Heart left ventricle (tissue), 16 donors: ENCODE measurements around the gene ANKRD18A. TPM values are rescaled to one million over a fixed set of nuclear protein-coding genes. Genes with fewer than 3 reads are reported as not detected.
A peak's percentile ranks its signal among the peaks of the same experiment; 100 is the strongest.
"Not testable (repeated sequence)": the region's sequence is repeated elsewhere in the genome, so short reads cannot be mapped to it uniquely, and the experiment has no call there.

Source experiments
- ATAC-seq, 4 donors: fragments of 200-7000 bp; cut with Tn5 transposase; one replicate each; pipeline ENCODE4 v1.9.1; 2020 to 2022; ENCODE audit warnings: moderate library complexity in 4 of 4, mild to moderate bottlenecking in 3 of 4, moderate number of reproducible peaks in 1 of 4
- DNase-seq, 5 donors: peaks; one replicate each; pipeline ENCODE4 v3.0.0-alpha.2; 2020
- H3K27ac ChIP-seq, 12 donors: fragments of 200-600 bp; sonication (generic) in 4 of 12; one replicate each; pipeline versions ENCODE4 v1.5.0 to v1.8.0; 2016 to 2022; ENCODE audit warnings: mild to moderate bottlenecking in 2 of 12
- H3K27me3 ChIP-seq, 9 donors: fragments of 200-600 bp; sonication (generic) in 2 of 9; one replicate each; pipeline versions ENCODE4 v1.5.1 to v1.8.0; 2016 to 2022; ENCODE audit warnings: mild to moderate bottlenecking in 3 of 9
- H3K36me3 ChIP-seq, 9 donors: fragments of 200-600 bp; sonication (generic) in 2 of 9; one replicate each; pipeline versions ENCODE4 v1.5.0 to v1.8.0; 2018 to 2022; ENCODE audit warnings: mild to moderate bottlenecking in 2 of 9
- H3K4me1 ChIP-seq, 12 donors: fragments of 200-600 bp; sonication (generic) in 4 of 12; one replicate each; pipeline versions ENCODE4 v1.5.0 to v1.8.0; 2016 to 2022; ENCODE audit warnings: mild to moderate bottlenecking in 3 of 12
- H3K4me3 ChIP-seq, 12 donors: fragments of 200-600 bp; sonication (generic) in 4 of 12; one replicate each; pipeline versions ENCODE4 v1.5.0 to v1.8.0; 2017 to 2022; ENCODE audit warnings: mild to moderate bottlenecking in 9 of 12, moderate library complexity in 4 of 12
- H3K9me3 ChIP-seq, 12 donors: fragments of 200-600 bp; sonication (generic) in 4 of 12; one replicate each; pipeline versions ENCODE4 v1.5.0 to v1.8.0; 2016 to 2022; ENCODE audit warnings: mild to moderate bottlenecking in 1 of 12
- POLR2A ChIP-seq, 2 donors: fragments of 450-650 bp; IDR thresholded peaks; one replicate each; pipeline ENCODE4 v1.6.1; 2017; ENCODE audit warnings: antibody characterized with exemption in 2 of 2, mild to moderate bottlenecking in 2 of 2, moderate library complexity in 2 of 2
- WGBS, 4 donors: extraction: QIAGEN DNeasy Blood & Tissue Kit in 2 of 4; methylation state at CpG; one replicate each; pipeline versions ENCODE4 v1.1.5 to v1.1.7; 2013 to 2018; 5-methylcytosine and 5-hydroxymethylcytosine counted together
- intact Hi-C, 10 donors: fragments of 100-400 bp; cut with DNase I; formaldehyde crosslinking; loops; one replicate each; pipeline versions ENCODE4 v1.11.1 to v1.14.2; 2022
- polyA plus RNA-seq, 2 donors: library from polyadenylated mRNA; stranded (reverse); fragments of 200-250 nt; gene quantifications; one replicate each; pipeline ENCODE4 v1.2.3, GENCODE V29; 2013
- total RNA-seq, 9 donors: library from RNA; depleted of rRNA in 2 of 9; stranded (reverse); fragments of >200 nt in 2 of 9; fragmentation: NEBNext Ultra II Directional in 3 of 9; extraction: Animal tissue kit (Norgen Biotek cat#: 25700) in 3 of 9; gene quantifications; one replicate each; pipeline versions ENCODE4 v1.1.0 to v1.2.4, GENCODE V29; 2016 to 2023
- TF ChIP-seq, protein P1 (sequence below), 12 donors: fragments of 200-600 bp; sonication (generic) in 4 of 12; IDR thresholded peaks; one replicate each; pipeline versions ENCODE4 v1.5.0 to v1.8.0; 2018 to 2022; ENCODE audit warnings: antibody characterized with exemption in 12 of 12, mild to moderate bottlenecking in 5 of 12
- donor health status: ischemic (EF 13 %, LVEDD 7.1; RV severe dilation, severe dysfunction).
- donor health status: healthy with polysubstance abuse.
- donor health status: DM: no; HTN: yes; CAD: no.
- donor health status: DM: no; HTN: no; CAD: no.
- donor health status: ischemic (EF 25% LVEDD 6.9; RV normal size, moderate dysfunction).
- donor health status: ischemic (EF 25% LVEDD 5.7; RV mildly dilated, moderate dysfunction).
- donor health status: healthy.
- donor health status: DM: yes; HTN: yes; CAD: no.
- donor health status: ischemic (EF 35%, LVEDD 5.7; RV mildly dilated, moderate dysfunction).
- donor health status: nonischemic (EF 11% LVEDD 7.7; RV severe dilation, severe dysfunction).
- donor health status: DM: yes; HTN: yes; CAD: no.
- donor health status: PGD.
- donor health status: ischemic (EF 29% LVEDD 5.4; RV normal size, mild dysfunction).
- donor health status: nonischemic (EF 23%, LVEDD 6.1; RV moderate dilation, normal function).

The ANKRD18A gene
- total and polyA plus RNA-seq, 11 donors = 0.20 to 6.8 (median 2.2) TPM

GRCh38 chr9:38621434-38622287 lies 1.3 kb upstream of the ANKRD18A start:
- H3K9me3 ChIP-seq = peaks cover 0 to 33% (median 5%) of the 10 kb centered on the region in 12 donors
- WGBS, 4 donors = 1 to 6% (median 2%) methylated on average over 24 to 67 of the region's 67 CpGs
- H3K27me3 ChIP-seq = peaks cover 8 to 79% (median 37%) of the 10 kb centered on the region in 9 donors
- intact Hi-C loops = loop anchor here in 2 of 10 donors (10.0 kb wide), 2 partner anchors 53 to 63 kb away; no protein-coding TSS in a partner anchor
- peak in 2 of 5 donors; percentile 35 to 67 for DNase-seq
- no peak for TF ChIP-seq POLR2A (IDR thresholded peaks at IDR 0.05)
- TF ChIP-seq, protein P1, sequence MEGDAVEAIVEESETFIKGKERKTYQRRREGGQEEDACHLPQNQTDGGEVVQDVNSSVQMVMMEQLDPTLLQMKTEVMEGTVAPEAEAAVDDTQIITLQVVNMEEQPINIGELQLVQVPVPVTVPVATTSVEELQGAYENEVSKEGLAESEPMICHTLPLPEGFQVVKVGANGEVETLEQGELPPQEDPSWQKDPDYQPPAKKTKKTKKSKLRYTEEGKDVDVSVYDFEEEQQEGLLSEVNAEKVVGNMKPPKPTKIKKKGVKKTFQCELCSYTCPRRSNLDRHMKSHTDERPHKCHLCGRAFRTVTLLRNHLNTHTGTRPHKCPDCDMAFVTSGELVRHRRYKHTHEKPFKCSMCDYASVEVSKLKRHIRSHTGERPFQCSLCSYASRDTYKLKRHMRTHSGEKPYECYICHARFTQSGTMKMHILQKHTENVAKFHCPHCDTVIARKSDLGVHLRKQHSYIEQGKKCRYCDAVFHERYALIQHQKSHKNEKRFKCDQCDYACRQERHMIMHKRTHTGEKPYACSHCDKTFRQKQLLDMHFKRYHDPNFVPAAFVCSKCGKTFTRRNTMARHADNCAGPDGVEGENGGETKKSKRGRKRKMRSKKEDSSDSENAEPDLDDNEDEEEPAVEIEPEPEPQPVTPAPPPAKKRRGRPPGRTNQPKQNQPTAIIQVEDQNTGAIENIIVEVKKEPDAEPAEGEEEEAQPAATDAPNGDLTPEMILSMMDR (IDR thresholded peaks at IDR 0.05) = no peak
- peaks cover 0 to 31% (median 10%) of the 10 kb centered on the region in 12 donors for H3K4me1 ChIP-seq
- H3K27ac ChIP-seq = peak overlapping the region in 2 of 12 donors; percentile 2 to 48
- H3K4me3 ChIP-seq = peak overlapping the region; percentile 14 to 66 (median 49)
- ATAC-seq = peak in 3 of 4 donors; percentile 32 to 58 (median 45)
- no peaks in the 10 kb centered on the region for H3K36me3 ChIP-seq

GRCh38 chr9:38619556-38620447 lies 594 bp downstream of the ANKRD18A start:
- Histone ChIP-seq H3K36me3 (no peaks in the 10 kb centered on the region), H3K4me1 (peaks cover 0 to 31% (median 10%) of the 10 kb centered on the region in 12 donors), H3K27ac (peak overlapping the region in 3 of 12 donors; percentile 2 to 68 (median 52)), H3K27me3 (peaks cover 8 to 83% (median 41%) of the 10 kb centered on the region in 9 donors), H3K9me3 (peaks cover 0 to 15% (median 4%) of the 10 kb centered on the region in 12 donors), H3K4me3 (peak overlapping the region; percentile 12 to 66 (median 49))
- intact Hi-C loops = loop anchor here in 3 of 10 donors (10.0 kb wide), 3 partner anchors 45 to 65 kb away; no protein-coding TSS in a partner anchor
- DNase-seq (peak in 3 of 5 donors; percentile 28 to 48 (median 31)), ATAC-seq (peak in 3 of 4 donors; percentile 23 to 34 (median 34))
- TF ChIP-seq POLR2A (IDR thresholded peaks at IDR 0.05) = no peak
- WGBS, 4 donors = 1 to 4% (median 2%) methylated on average over 37 to 58 of the region's 58 CpGs

- intact Hi-C loops = loop anchor here in 1 of 10 donors (10.0 kb wide), 1 partner anchor 57 kb away; no protein-coding TSS in a partner anchor
- H3K4me3 ChIP-seq, H3K36me3 ChIP-seq, H3K27ac ChIP-seq, H3K9me3 ChIP-seq, H3K27me3 ChIP-seq, DNase-seq, ATAC-seq, H3K4me1 ChIP-seq: not testable (repeated sequence)
- 6 to 17% (median 14%) methylated on average over 2 of the region's 2 CpGs for WGBS, 4 donors
These were observed 22.2 kb downstream of the ANKRD18A start for GRCh38 chr9:38598029-38598745.

DNA sequence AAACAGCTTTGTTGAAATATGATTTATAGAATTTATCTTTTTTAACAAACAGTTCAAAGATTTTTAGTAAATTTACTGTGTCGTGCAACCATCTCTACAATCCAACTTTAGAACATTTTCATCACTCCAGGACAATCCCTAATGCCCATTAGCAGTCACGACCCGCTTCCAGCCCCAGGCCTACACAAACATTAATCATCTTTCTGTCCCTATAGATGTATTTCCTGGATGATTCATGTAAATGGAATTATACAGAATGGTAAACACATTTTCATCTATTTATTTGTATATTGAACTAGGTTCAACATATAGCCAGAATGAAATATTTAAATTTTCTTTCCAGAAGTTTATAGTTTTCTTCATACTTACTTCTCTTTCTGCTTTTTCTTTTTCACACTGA lies 25.3 kb downstream of the ANKRD18A start:
- intact Hi-C loops = loop anchor here in 1 of 10 donors (10.0 kb wide), 1 partner anchor 60 kb away; no protein-coding TSS in a partner anchor
- not testable (repeated sequence) for H3K27me3 ChIP-seq, ATAC-seq, H3K4me3 ChIP-seq, H3K36me3 ChIP-seq, H3K27ac ChIP-seq, DNase-seq, H3K9me3 ChIP-seq, H3K4me1 ChIP-seq
- WGBS, 4 donors = 69 to 76% (median 75%) methylated on average over 3 of the region's 3 CpGs

DNA sequence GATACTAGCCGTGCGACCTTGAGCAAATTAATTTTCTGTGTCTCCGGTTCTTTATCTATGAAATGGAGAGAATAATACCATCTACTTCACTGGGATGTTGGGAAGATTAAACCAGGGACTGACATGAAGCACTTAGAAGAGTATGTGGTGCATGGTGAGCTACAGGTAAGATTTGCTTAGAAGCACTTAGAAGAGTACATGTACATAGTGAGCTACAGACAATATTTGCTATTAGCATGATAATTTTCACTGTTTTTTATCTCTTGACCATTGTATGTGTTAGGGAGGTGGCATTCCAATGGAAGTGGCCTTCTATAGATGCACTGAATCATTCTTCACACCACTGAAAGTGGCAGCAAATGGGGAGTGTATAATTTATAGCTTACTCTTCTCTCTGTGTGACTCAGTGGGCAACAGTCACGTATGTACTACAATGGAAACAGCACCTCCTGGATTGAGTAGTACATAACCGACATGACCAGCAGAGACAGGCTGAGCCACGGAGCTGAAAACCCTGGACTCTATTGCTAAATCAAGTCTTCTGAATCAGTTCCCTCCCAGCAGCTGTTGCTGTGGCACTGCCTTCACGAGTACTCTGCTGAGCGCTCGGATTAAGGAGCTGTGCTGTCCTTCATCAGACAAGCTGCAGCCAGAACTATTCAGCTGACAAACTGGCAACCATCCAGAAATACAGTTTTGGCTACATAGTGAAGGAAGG lies 28.9 kb downstream of the ANKRD18A start:
- not testable (repeated sequence) for H3K36me3 ChIP-seq, H3K9me3 ChIP-seq, H3K27ac ChIP-seq, H3K27me3 ChIP-seq, H3K4me3 ChIP-seq, H3K4me1 ChIP-seq
- intact Hi-C loops = loop anchor here in 1 of 10 donors (10.0 kb wide), 1 partner anchor 63 kb away; no protein-coding TSS in a partner anchor
- DNase-seq (peak in 1 of 5 donors; percentile 31), ATAC-seq (peak; percentile 61 to 74 (median 68))
- 33 to 56% (median 42%) methylated on average over 4 to 9 of the region's 9 CpGs for WGBS, 4 donors

DNA sequence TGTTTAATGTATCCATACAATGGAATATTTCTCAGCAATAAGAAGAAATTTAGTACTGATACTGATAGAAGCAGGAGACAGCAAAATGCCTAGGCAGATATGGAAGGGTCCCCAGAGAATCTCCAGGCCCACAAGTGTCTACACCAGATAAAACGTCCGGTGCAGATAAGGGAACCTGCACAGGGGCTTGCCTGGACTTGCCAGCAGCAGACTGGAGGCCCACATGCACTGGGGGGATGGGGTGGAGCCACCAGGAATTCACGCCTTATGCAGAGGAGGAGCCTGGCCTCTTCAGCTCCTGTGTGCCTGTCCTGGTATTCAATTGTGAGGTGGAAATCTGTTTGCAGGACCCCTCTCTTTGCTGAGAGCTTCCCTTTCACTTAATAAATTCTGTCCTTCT lies 36.6 kb downstream of the ANKRD18A start:
- H3K27me3 ChIP-seq, intact Hi-C loops, H3K4me1 ChIP-seq, H3K9me3 ChIP-seq, H3K4me3 ChIP-seq, H3K27ac ChIP-seq, DNase-seq, ATAC-seq, H3K36me3 ChIP-seq: not testable (repeated sequence)
- 32 to 40% (median 34%) methylated on average over 3 of the region's 3 CpGs for WGBS, 4 donors

GRCh38 chr9:38580112-38580511 lies 40.3 kb downstream of the ANKRD18A start:
- H3K27me3 ChIP-seq, H3K36me3 ChIP-seq, H3K27ac ChIP-seq, intact Hi-C loops, ATAC-seq, H3K4me3 ChIP-seq, H3K4me1 ChIP-seq, DNase-seq, H3K9me3 ChIP-seq: not testable (repeated sequence)
- 80 to 90% (median 86%) methylated on average over 3 of the region's 3 CpGs for WGBS, 4 donors

DNA sequence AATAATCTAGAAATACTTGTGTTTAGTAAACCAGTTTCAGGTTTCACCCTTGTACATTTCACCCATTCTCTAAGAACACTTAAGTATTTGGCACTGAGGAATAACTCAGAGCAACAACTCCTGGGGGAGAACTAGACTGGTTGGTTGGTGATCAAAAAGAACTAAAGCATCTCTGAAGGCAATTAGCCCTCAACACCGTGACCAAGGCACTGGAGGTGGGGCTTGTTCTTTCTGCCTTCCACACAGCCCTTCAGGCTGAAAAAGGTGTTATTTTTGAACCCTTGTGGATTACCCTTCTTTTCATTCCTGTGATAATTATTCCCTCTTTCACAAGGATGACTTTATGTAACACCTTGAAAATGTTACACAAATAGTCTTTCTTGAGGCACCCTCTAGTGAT lies 44.2 kb downstream of the ANKRD18A start:
- H3K4me1 ChIP-seq, H3K4me3 ChIP-seq, intact Hi-C loops, H3K9me3 ChIP-seq, H3K36me3 ChIP-seq, H3K27me3 ChIP-seq, ATAC-seq, DNase-seq, H3K27ac ChIP-seq: not testable (repeated sequence)
- 41 to 81% (median 56%) methylated on average over 1 of the region's 1 CpG for WGBS, 4 donors
